Mesenchymal stem cell (in vitro differentiated cells and primary cell): Measurements from ENCODE around the gene BTBD7.
A peak's percentile ranks its signal among the peaks of the same experiment; 100 is the strongest.

ENCODE experiments used
- DNase-seq: peaks from one replicate; pipeline ENCODE4 v3.0.0-alpha.2; 2013
- H2AFZ ChIP-seq: one replicate; pipeline ENCODE4 v1.6.1; 2013; ENCODE audit warnings: low read depth, mild to moderate bottlenecking, control low read depth, inconsistent platforms, low read length, moderate library complexity
- H2AK5ac ChIP-seq: 2 replicates; pipeline ENCODE4 v1.6.1; 2013; ENCODE audit warnings: low read length, moderate library complexity, mild to moderate bottlenecking, inconsistent platforms; ENCODE audit not compliant: severe bottlenecking
- H2BK120ac ChIP-seq: one replicate; pipeline ENCODE4 v1.6.1; 2013; ENCODE audit warnings: low read depth, mild to moderate bottlenecking, inconsistent platforms, low read length, moderate library complexity
- H2BK12ac ChIP-seq, 2 experiments: one replicate each; pipeline ENCODE4 v1.6.1; 2013; ENCODE audit warnings: inconsistent platforms in 2 of 2, low read length in 2 of 2, mild to moderate bottlenecking in 2 of 2, moderate library complexity in 2 of 2, control low read depth in 1 of 2
- H2BK15ac ChIP-seq: one replicate; pipeline ENCODE4 v1.6.1; 2013; ENCODE audit warnings: mild to moderate bottlenecking, low read depth, inconsistent platforms; ENCODE audit not compliant: poor library complexity, severe bottlenecking
- H2BK5ac ChIP-seq: 2 replicates; pipeline ENCODE4 v1.6.1; 2013; ENCODE audit warnings: low read depth, mild to moderate bottlenecking, low read length, control low read depth, inconsistent platforms; ENCODE audit not compliant: poor library complexity, severe bottlenecking
- H3K14ac ChIP-seq, 2 experiments: one replicate each; pipeline ENCODE4 v1.6.1; 2013; ENCODE audit warnings: inconsistent platforms in 2 of 2, low read length in 2 of 2, control low read depth in 1 of 2, mild to moderate bottlenecking in 1 of 2, moderate library complexity in 1 of 2
- H3K18ac ChIP-seq, 2 experiments: one replicate each; pipeline ENCODE4 v1.6.1; 2013; ENCODE audit warnings: inconsistent platforms in 2 of 2, low read length in 2 of 2, control low read depth in 1 of 2, low read depth in 1 of 2, mild to moderate bottlenecking in 1 of 2
- H3K23ac ChIP-seq, 2 experiments: one replicate each; pipeline ENCODE4 v1.6.1; 2013; ENCODE audit warnings: inconsistent platforms in 2 of 2, low read length in 2 of 2, mild to moderate bottlenecking in 2 of 2, moderate library complexity in 2 of 2, control low read depth in 1 of 2
- H3K27ac ChIP-seq: 2 replicates; pipeline ENCODE4 v1.5.1; 2013; ENCODE audit warnings: mild to moderate bottlenecking, moderate library complexity, low read length, control low read depth, inconsistent platforms; ENCODE audit not compliant: poor library complexity, severe bottlenecking
- H3K27me3 ChIP-seq, 2 experiments: 2 replicates each; pipeline versions ENCODE4 v1.6.1 to v1.7.0; 2013; ENCODE audit warnings: low read length in 2 of 2, mild to moderate bottlenecking in 2 of 2, moderate library complexity in 2 of 2, control low read depth in 1 of 2, inconsistent platforms in 1 of 2; ENCODE audit not compliant: control insufficient read depth in 1 of 2, insufficient read depth in 1 of 2
- H3K36me3 ChIP-seq, 2 experiments: 2 replicates each; pipeline versions ENCODE4 v1.6.1 to v1.7.0; 2013; ENCODE audit warnings: low read length in 2 of 2, control low read depth in 1 of 2, inconsistent platforms in 1 of 2, low read depth in 1 of 2, mild to moderate bottlenecking in 1 of 2; ENCODE audit not compliant: insufficient read depth in 2 of 2, control insufficient read depth in 1 of 2
- H3K4ac ChIP-seq, 2 experiments: one replicate each; pipeline ENCODE4 v1.6.1; 2013; ENCODE audit warnings: inconsistent platforms in 2 of 2, low read length in 2 of 2, mild to moderate bottlenecking in 2 of 2, moderate library complexity in 2 of 2, control low read depth in 1 of 2, low read depth in 1 of 2
- H3K4me1 ChIP-seq: 2 replicates; pipeline ENCODE4 v1.6.1; 2013; ENCODE audit warnings: low read depth, low read length, control low read depth; ENCODE audit not compliant: control insufficient read depth, insufficient read depth
- H3K4me2 ChIP-seq: 2 replicates; pipeline ENCODE4 v1.6.1; 2013; ENCODE audit warnings: low read length, mild to moderate bottlenecking, inconsistent platforms; ENCODE audit not compliant: poor library complexity, severe bottlenecking
- H3K4me3 ChIP-seq, 2 experiments: 2 replicates each; pipeline versions ENCODE4 v1.5.1 to v1.7.0; 2013; ENCODE audit warnings: low read length in 2 of 2, mild to moderate bottlenecking in 2 of 2, control low read depth in 1 of 2, low read depth in 1 of 2; ENCODE audit not compliant: insufficient read depth in 1 of 2
- H3K79me1 ChIP-seq: replicated peaks from 2 replicates; pipeline ENCODE4 v1.6.1; 2013; ENCODE audit warnings: mild to moderate bottlenecking, control low read depth, low read length, inconsistent platforms; ENCODE audit not compliant: poor library complexity, severe bottlenecking
- H3K9ac ChIP-seq: 2 replicates; pipeline ENCODE4 v1.7.0; 2013; ENCODE audit warnings: mild to moderate bottlenecking, low read length, moderate library complexity
- H3K9me3 ChIP-seq: 2 replicates; pipeline ENCODE4 v1.7.0; 2013; ENCODE audit warnings: mild to moderate bottlenecking, low read length; ENCODE audit not compliant: control insufficient read depth
- H4K8ac ChIP-seq: one replicate; pipeline ENCODE4 v1.6.1; 2013; ENCODE audit warnings: inconsistent platforms, mild to moderate bottlenecking, low read length, moderate library complexity
- H4K91ac ChIP-seq: one replicate; pipeline ENCODE4 v1.6.1; 2013; ENCODE audit warnings: mild to moderate bottlenecking, low read length, inconsistent platforms
- WGBS: methylation state at CpG from one replicate; pipeline ENCODE4 v1.1.7; 2013; ENCODE audit warnings: mixed read lengths; 5-methylcytosine and 5-hydroxymethylcytosine counted together

Gene BTBD7

DNA sequence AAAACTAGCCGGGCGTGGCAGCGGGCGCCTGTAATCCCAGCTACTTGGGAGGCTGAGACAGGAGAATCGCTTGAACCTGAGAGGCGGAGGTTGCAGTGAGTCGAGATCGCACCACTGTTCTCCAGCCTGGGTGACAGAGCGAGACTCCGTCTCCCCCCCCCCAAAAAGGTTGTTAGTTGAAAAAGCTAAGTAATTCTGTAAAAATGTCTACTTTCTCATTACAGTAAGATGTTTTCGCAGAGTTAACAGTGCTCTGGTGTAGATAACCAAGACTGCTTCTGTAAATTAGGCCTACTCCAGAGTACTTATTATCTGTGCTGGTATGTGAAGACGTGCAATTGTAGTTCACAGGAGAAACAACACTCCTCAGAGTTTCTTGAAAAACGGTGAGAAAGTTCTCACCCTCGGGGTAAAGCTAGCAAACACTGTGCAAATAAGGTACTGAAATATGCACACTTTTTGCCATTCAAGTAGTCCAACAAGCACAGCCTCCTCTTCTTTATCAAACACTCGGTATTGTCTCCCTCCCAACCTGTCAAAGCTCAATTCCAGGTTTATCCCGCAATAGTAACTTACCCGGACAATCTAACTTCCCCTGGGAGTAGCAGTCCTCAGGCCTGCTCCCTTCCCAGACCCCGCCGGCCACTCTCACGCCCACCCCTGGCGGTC lies 974 bp downstream of the BTBD7 start:
- Histone ChIP-seq H3K27me3 (no peaks in the 10 kb centered on the region), H3K79me1 (peaks cover 6% of the 10 kb centered on the region), H3K36me3 (no peaks in the 10 kb centered on the region), H2BK5ac (no peak overlapping the region), H2AK5ac (peak overlapping the region; percentile 54), H2AFZ (no peak overlapping the region), H4K8ac (no peak overlapping the region), H3K4ac (peak overlapping the region in 1 of 2 experiments; percentile 37), H3K14ac (peak overlapping the region in 1 of 2 experiments; percentile 20), H3K4me1 (peaks cover 4% of the 10 kb centered on the region), H3K23ac (no peak overlapping the region), H2BK120ac (no peak overlapping the region), H3K27ac (peak overlapping the region; percentile 84), H3K9me3 (no peaks in the 10 kb centered on the region), H3K9ac (peak overlapping the region; percentile 93), H2BK12ac (no peak overlapping the region), H3K18ac (peak overlapping the region; percentile 70 to 100), H3K4me2 (peak overlapping the region; percentile 76), H4K91ac (no peak overlapping the region), H2BK15ac (no peak overlapping the region), H3K4me3 (peak overlapping the region; percentile 86 to 99)
- WGBS: 18% methylated on average over 14 of the region's 21 CpGs
- DNase-seq: peak; percentile 47

DNA sequence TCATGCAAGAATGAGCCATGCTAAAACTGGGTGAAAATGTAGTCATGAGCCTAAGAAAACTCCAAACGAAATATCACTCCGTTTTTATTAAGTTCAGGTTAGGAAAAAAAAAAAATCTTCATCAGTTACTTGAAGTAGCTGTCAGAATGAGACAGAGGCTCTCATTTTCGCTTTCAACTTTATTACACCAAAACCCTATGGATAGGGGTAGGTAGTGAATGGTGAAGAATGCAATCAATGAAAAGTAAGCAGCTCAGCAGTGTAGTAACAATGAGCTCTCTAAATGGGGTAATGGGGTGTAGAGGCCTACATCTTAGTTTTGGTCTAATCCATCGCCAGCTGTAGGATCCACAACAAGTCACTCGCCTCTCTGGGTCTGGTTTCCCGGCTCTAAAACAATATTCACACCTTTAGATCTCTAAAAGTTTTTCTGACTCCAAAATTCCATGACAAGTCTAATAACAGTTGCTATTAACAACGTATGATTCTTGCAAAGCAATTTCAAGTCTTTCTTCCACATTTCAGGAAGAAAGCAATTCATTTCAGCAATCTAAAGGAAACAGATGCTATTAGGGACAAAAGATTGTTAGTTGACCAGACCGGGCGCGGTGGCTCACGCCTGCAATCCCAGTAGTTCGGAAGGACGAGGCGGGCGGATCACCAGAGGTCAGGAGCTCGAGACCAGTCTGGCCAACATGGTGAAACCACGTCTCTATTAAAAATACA lies 1.7 kb downstream of the BTBD7 start:
- WGBS: 79% methylated on average over 16 of the region's 17 CpGs
- Histone ChIP-seq H2BK5ac (no peak overlapping the region), H3K27ac (peak overlapping the region; percentile 82), H3K9me3 (no peaks in the 10 kb centered on the region), H3K36me3 (peaks cover 0 to 4% of the 10 kb centered on the region in 2 experiments), H3K9ac (peak overlapping the region; percentile 93), H3K23ac (no peak overlapping the region), H4K91ac (no peak overlapping the region), H3K4me1 (peaks cover 6% of the 10 kb centered on the region), H3K4me3 (peak overlapping the region; percentile 44 to 86), H3K79me1 (peaks cover 6% of the 10 kb centered on the region), H3K18ac (peak overlapping the region in 1 of 2 experiments; percentile 48), H3K4ac (peak overlapping the region in 1 of 2 experiments; percentile 49), H2BK120ac (no peak overlapping the region), H3K4me2 (peak overlapping the region; percentile 76), H2AFZ (no peak overlapping the region), H2BK12ac (no peak overlapping the region), H3K27me3 (no peaks in the 10 kb centered on the region), H4K8ac (no peak overlapping the region), H2AK5ac (no peak overlapping the region), H2BK15ac (no peak overlapping the region), H3K14ac (no peak overlapping the region)
- peak; percentile 11 for DNase-seq

DNA sequence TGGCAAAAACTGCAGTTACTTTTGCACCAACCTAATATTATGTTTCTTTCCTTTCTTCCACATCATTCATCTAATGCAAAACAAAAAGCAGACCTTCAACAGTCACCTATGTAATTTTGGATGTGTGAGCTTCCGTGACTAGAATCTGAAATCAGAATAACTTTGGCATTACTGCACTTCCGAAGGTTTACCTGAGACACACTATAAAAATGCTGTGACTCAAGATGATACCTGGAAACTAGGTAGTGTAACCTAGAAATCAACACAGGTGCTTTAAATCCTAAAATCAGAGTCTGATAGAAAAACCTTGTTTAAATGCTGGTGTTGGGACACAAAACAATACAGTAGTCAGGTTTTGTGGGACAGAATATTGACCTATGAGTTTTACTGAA lies 2.2 kb downstream of the BTBD7 start:
- Histone ChIP-seq H3K23ac (no peak overlapping the region), H3K9me3 (no peaks in the 10 kb centered on the region), H2BK15ac (no peak overlapping the region), H4K91ac (no peak overlapping the region), H3K4ac (no peak overlapping the region), H3K27ac (peak overlapping the region; percentile 82), H3K18ac (no peak overlapping the region), H2BK120ac (no peak overlapping the region), H2BK5ac (no peak overlapping the region), H3K14ac (no peak overlapping the region), H2AK5ac (no peak overlapping the region), H3K4me2 (peak overlapping the region; percentile 76), H3K9ac (peak overlapping the region; percentile 93), H3K36me3 (peaks cover 0 to 7% of the 10 kb centered on the region in 2 experiments), H2BK12ac (no peak overlapping the region), H3K79me1 (peaks cover 6% of the 10 kb centered on the region), H4K8ac (no peak overlapping the region), H3K4me1 (peaks cover 7% of the 10 kb centered on the region), H2AFZ (no peak overlapping the region), H3K27me3 (no peaks in the 10 kb centered on the region), H3K4me3 (peak overlapping the region in 1 of 2 experiments; percentile 86)
- 100% methylated on average over 2 of the region's 2 CpGs for WGBS
- DNase-seq: no peak

DNA sequence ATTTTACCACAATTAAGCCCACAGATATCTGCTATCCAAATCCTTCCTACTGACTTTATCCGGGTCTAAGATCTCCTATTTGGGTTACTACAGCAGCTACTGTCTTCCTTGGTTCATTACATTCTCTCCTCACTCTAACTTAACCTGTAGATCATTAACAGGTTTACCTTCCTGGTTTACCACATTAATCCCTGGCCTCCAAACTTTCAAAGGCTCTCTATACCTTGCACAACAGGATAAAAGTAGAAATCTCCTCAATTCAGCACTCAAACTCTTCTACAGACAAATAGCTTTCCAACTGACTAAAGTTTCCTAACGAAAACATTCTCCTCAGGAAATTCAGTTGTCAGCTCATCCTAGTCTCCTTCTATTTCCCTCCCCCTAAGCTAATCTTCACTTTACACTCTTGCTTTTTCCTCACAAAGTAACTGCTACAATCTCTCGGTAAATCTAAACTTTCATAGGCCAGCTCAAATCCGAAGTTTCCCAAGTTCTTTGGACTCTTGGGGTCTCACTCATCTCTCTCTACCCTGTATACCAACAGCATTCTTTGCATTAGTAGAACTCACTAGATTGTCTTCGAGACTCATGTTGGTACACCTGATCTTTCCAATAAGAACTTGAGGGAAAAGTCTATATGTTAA lies 2.7 kb downstream of the BTBD7 start:
- H3K4me2 ChIP-seq: peak overlapping the region; percentile 39
- no peaks in the 10 kb centered on the region for H3K27me3 ChIP-seq
- no peak overlapping the region for H3K4me3 ChIP-seq
- H3K23ac ChIP-seq: no peak overlapping the region
- H2BK15ac ChIP-seq: no peak overlapping the region
- H3K18ac ChIP-seq: no peak overlapping the region
- peaks cover 0 to 7% of the 10 kb centered on the region in 2 experiments for H3K36me3 ChIP-seq
- peaks cover 7% of the 10 kb centered on the region for H3K4me1 ChIP-seq
- peak overlapping the region; percentile 85 for H3K27ac ChIP-seq
- DNase-seq: no peak
- WGBS: 88% methylated on average over 4 of the region's 5 CpGs
- H2AK5ac ChIP-seq: no peak overlapping the region
- no peak overlapping the region for H4K8ac ChIP-seq
- no peak overlapping the region for H2BK120ac ChIP-seq
- no peak overlapping the region for H2BK5ac ChIP-seq
- H3K14ac ChIP-seq: no peak overlapping the region
- no peak overlapping the region for H3K4ac ChIP-seq
- H3K9ac ChIP-seq: peak overlapping the region; percentile 93
- no peak overlapping the region for H4K91ac ChIP-seq
- no peak overlapping the region for H2AFZ ChIP-seq
- no peak overlapping the region for H2BK12ac ChIP-seq
- peaks cover 6% of the 10 kb centered on the region for H3K79me1 ChIP-seq
- H3K9me3 ChIP-seq: no peaks in the 10 kb centered on the region
